GM12873 (cell line): Measurements from ENCODE around the gene SIX6.

Experiments
- CTCF ChIP-seq: IDR thresholded peaks from 2 replicates; pipeline ENCODE4 v1.5.1; 2012; ENCODE audit warnings: low read depth, mild to moderate bottlenecking, moderate library complexity, low read length, control low read depth; ENCODE audit not compliant: insufficient read depth; ENCODE audit errors: missing control alignments

The SIX6 gene

GRCh38 chr14:60508707-60509437 lies at the start of gene SIX6:
Gene SIX6 (plus strand): TSS chr14:60509146. CDS start chr14:60509399, 253 bp downstream.
- no peak for TF ChIP-seq CTCF

- no peak for TF ChIP-seq CTCF
Observed at GRCh38 chr14:60482743-60483142, 26.2 kb upstream of the SIX6 start.

GRCh38 chr14:60485057-60485597 lies 23.8 kb upstream of the SIX6 start:
- TF ChIP-seq CTCF: no peak

- TF ChIP-seq CTCF: no peak
Observed at GRCh38 chr14:60485598-60486251, 23.2 kb upstream of the SIX6 start, which contains the start of gene C14orf39. Gene C14orf39 (minus strand): TSS chr14:60486063. CDS start chr14:60485078, 985 bp downstream.

- no peak for TF ChIP-seq CTCF
Observed at GRCh38 chr14:60487211-60487610, 21.7 kb upstream of the SIX6 start.

- TF ChIP-seq CTCF: no peak
Observed at GRCh38 chr14:60488175-60488574, 20.8 kb upstream of the SIX6 start.

- TF ChIP-seq CTCF: no peak
Observed at GRCh38 chr14:60490270-60490669, 18.7 kb upstream of the SIX6 start.
